Fibroblast of upper back skin (primary cell): ENCODE data around the gene JUNB.
"Not testable (repeated sequence)": the region's sequence is repeated elsewhere in the genome, so short reads cannot be mapped to it uniquely, and the experiment has no call there.

Experiments
- DNase-seq: peaks from one replicate; pipeline ENCODE4 v3.0.0-alpha.2; 2013

The JUNB gene

DNA sequence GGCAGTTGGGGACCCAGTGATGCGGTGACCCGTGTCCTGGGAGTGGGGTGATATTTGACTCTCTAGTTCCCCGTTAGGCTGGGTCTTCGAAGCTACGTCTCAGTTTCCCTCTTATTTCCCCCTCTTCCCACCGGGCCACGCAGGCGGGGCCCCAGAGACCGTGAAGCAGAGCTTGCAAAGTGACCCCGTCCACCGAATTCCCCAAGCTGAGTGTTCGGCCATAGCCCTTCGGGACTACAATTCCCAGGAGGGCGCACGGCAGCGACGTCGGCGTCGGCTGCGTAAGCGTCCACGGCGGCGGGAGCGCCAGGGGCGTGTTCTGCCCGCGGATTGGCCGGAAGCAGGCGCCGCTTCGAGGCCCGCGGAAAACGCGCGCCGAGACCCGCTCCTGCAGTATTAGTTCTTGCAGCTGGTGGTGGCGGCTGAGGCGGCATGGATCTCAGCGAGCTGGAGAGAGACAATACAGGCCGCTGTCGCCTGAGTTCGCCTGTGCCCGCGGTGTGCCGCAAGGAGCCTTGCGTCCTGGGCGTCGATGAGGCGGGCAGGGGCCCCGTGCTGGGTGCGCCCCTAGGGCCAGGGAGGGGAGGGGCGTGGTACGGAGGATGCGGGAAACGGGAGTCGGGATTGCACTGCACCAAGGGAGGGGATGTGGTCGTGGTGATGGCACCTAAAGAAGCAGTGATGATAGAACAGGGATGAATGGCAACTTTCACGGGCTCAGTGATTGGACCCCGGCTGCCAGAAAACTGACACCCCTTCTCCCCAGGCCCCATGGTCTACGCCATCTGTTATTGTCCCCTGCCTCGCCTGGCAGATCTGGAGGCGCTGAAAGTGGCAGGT is 15.2 kb downstream of the JUNB start, which contains the start of gene RNASEH2A:
RNASEH2A (plus strand) TSS at position 343 of the 840 bp plus-strand sequence; CDS start at position 433, 90 bp downstream.
- DNase-seq: peak; percentile 87

DNA sequence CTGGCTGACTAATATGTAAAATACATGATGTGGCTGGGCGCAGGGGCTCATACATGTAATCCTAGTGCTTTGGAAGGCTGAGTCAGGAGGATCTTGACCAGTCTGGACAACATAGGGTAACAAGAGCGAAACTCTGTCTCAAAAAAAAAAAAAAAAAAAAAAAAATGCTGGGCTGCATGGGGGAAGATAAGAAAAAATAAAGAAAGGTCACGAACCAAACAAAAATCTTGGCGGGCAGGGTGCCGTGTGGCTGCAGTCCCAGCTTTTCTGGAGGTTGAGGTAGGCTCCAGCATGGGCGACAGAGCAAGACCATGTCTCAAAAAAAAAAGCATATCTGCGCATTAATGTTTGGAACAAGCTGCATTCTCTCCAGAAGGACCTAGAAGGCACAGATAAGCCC is 23.8 kb downstream of the JUNB start:
- DNase-seq: no peak

DNA sequence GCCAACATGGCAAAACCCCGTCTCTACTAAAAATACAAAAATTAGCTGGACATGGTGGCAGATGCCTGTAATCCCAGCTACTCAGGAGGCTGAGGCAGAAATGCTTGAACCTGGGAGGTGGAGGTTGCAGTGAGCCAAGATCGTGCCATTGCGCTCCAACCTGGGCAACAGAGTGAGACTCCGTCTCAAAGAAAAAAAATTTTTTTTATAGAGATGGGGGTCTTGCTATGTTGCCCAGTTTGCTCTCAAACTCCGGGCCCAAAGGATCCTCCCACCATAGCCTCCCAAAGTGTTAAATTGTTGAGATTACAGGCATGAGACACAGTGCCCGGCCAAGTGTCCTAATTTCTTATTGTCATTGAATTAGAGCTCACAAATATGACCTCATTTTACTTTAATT is 25.9 kb downstream of the JUNB start:
- not testable (repeated sequence) for DNase-seq

DNA sequence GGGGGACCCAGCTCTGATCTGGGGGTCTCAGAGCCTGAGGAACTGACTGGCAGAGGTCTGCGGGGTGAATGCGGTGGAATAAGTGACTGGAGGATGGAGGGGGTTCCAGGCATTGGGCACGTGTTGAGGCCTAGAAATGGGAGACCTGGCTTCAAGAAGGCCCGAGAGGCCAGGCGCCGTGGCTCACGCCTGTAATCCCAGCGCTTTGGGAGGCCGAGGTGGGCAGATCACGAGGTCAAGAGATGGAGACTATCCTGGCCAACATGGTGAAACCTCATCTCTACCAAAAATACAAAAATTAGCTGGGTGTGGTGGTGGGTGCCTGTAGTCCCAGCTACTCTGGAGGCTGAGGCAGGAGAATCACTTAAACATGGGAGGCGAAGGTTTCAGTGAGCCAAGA is 26.5 kb downstream of the JUNB start:
- not testable (repeated sequence) for DNase-seq

DNA sequence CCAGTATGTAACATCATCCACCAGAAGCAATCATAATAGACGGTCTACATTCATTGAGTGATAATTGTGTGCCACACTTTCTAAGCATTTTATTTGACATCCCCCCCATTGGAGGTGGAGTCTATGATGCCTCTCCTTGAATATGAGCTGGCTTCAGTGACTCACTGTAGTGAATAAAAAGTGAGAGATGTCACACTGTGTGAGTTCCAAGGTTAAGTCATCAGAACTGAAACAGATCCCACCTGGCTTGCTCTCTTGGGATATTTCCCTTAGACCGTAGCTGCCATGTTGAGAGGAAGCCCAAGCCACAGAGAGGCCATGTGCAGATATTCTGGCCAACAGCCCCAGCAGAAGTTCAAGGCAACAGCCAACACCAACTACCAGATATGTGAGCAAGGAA is 30.5 kb downstream of the JUNB start:
- no peak for DNase-seq

DNA sequence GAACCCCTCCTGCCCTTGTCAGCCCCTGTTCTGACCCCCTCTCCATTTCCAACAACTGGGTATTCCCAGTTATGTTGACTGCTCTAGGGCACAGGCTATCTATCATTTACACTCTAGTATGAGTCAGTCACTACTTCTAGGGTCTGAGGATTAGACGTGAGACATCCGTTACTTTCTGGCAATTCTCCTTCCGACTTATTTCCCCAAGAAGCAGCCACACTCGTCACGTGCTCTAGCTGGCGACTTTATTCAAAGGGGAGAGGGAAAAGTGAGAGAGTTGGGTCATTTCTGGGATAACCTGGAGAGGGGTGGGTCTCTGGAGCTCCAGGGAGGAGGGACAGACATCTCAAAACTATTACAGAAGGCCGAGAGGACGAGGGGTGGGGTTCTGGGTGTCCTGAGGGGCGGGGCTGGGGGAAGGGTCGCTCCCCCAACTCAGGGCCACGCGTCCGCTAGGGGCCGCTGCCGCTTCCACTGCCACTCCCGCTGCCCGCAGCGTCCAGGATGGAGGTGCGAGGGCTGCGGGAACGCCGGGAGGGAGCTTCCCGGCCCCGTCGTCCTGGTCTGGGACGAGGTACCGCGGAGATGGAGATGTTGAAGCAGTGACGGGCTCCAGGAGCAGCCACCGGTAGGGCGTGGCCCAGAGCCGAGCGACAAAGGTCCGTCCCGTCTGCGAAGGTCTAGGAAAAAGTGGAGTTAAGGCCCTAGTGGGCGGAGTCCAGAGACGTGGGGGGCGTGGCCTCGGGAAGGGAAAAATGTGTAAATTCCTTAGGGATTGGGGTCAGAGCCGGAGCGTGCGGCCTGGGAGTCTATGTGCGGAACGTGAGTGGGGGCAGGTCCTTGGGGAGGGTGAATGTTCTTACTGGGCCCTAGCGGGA is 34.2 kb downstream of the JUNB start:
- DNase-seq: peak; percentile 34

DNA sequence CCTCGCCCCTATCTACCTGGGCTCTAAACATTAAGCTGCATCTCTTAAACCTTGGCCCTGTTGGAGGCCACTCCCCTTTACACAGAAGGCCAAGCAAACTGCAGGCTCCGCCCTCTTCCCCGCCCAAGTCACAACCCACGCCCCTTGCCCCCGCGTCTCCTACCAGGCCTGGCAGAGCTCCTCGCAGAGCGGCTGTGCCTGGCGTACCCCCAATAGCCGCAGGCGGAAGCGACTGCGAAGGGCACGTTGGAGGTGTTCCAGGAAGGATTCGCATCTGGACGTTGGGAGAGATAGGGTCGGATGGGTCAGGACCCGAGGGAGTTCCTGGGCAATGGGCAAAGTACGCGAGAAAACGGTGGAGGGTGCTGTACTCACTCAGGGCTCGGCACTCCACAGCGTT is 37.2 kb downstream of the JUNB start:
- no peak for DNase-seq

DNA sequence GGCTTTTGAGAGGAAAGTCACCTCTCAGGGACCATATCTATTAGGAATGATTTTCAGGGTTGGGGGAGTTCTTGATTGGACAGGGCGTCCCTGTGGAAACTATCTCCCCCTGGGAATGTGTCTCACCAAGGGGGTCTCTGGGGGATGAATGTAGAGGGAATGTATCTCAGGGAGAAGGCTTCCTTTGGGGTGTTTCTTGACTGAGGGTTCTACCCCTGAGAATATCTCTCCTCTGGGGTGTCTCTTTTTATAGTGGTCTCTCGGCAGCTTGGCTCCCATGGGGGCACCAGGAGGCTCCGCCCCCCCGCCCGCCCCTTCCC is 42.1 kb downstream of the JUNB start:
- DNase-seq: no peak

DNA sequence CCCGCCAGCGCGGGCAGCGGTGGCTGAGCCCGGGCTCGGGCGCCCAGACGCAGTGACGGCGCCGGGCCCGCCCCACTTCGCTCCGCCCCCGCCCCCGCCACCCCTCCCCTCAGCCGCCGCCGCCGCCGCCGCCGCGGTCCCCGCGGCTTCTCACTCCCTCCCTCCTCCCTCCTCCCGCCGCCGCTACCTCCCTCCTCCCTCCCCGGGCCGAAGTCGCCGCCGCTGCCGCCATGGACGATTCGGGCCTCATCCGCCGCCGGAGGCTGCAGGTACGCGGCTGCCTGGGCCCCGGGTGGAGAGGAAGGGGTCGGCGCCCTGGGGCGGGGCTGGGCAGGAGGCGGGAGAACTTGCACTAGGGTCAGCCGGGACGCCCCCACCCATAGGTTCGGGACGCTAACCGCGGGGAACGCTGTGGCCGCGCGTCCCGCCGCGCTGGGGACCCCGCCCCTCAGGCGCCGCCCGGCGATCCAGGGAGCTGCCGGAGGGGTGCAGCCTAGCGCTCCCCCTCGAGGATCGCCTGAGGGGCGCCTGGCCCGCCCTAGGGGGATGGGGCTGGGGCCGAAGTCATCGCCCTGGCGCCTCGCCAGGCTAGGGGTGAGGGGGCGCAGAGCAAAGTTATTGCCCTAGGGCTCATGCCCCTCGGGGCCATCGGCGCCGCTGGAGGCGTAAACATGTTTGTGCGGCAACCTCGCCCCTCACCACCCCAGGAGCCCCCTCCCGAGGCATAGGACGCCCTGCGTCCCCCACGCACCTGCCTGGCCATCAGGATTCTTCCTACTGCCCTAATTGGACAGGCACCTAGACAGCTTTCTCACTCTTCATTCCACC is 42.7 kb downstream of the JUNB start:
- DNase-seq: no peak

DNA sequence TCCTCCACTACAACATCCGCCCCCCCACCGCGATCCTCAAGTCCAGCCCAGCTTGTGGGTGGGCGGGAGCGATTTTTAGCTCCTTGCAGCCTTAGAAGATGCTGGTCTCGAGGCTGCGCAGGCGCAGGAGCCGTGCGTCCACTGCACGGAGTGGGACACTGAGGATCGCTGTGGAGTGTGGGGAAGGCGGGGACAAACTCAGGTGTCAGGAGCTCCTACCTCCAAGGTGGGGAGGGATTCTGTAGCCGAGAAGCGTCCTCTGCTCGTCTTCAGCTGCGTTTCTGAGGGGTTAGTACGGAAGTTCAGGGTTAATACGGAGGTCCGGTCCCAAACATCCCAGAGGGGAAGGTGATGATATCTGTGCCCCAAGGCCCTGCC is 43.3 kb downstream of the JUNB start, which contains the start of gene RTBDN:
RTBDN (minus strand) TSS at position 14 of the 378 bp plus-strand sequence. CDS start 4,600 bp downstream, outside the sequence.
- DNase-seq: no peak

DNA sequence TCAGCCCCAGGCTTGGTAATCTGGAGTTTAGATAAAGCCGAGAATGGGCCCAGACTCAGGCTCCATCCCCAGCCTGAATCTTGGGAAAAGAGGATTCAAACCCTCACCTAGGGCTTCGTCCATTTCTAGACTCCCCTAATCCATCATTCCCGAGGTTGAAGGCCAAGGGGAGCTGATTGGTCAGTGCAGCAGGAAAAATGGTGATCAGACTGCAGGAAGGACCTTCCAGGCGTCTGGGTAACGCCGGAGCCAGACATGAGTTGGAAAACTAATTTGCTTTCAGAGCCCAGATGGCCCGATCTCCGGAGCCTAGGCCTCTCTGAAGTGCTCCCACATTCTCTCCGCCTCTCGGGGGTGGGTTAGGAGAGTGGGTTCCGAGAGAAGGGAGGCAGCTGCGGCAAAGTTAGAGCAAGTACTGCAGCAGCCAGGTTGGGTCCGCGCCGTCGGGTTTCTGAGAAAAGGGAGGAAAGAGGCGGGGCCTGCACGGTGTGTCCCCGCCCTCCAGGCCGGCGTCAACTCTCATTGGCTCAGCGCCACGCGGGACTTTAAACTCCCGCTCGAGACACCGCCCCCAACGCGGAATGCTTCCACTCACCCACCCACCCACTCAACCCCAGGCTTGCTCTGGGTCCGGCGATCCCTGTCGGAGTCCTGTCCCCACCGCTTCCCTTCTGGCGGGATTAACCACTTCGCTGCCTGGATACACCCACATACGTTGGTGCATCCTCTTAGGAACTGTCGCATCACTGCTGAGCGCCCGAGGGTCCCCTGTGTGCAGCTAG is 43.9 kb downstream of the JUNB start:
- DNase-seq: peak; percentile 7

DNA sequence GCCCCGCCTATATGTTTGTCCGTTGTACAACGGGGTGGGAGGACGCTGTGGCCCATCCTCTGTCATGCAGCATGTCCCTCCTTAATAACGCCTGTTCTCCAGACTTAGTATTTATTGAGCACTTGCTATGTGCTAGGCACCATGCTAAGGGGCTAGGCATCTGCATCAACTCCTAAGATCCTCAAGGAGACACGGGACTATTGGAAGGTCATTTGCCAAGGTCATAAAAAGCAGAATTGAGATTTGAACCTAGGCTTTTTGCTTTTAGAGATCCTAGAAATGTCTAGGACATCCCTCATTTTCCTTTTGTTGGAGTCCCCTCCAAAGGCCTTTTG is 45.2 kb downstream of the JUNB start:
- DNase-seq: no peak

DNA sequence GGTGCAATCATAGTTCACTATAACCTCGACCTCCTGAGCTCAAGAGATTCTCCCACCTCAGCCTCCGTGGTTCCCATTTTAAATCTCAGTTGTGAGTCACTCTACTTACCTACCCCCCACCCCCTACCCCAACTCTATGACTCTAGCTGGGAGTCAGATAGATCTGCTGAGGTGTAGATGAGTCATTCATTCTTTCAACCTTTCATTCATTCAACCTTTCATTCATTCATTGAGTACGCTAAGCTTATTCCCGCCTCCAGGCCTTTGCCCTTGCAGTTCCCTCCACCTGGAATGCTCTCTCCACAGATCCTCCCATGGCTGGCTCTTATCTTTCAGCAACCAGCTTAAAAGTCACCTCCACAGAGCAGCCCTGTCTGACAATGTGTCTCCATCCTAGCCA is 45.9 kb downstream of the JUNB start:
- DNase-seq: no peak

DNA sequence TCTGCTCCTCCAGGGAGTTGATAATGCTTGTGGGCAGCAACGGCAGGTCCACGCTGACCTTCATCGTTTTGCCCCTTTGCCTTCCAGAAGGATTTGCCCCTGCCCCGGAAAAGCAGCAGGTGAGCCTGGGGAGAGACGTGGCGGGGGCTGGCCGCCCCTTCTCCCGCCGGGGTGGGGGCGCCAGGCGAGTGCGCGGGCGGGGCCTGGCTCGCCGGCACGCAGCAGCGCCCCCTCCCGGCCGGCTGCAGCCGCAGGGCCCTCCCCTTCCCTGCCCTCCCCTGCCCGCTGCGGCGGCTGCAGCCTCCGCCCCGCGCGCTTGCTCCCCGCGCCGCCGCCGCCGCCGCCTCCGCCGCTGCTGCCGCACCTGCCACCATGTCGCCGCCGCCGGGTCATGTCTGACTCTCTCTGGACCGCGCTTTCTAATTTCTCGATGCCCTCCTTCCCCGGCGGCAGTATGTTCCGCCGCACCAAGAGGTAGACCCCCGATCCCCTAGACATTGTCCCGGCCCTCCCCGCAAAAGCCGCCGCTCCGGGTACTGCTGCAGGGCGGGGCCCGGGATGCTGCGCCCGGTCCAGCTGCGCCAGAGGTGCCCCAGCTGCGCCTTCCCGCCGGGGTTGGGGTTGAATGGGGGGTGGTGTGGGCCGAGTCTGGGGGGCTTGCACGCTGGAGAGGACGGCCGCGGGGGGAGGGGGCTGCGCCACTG is 47.0 kb downstream of the JUNB start, which contains the start of gene MAST1:
MAST1 (plus strand) TSS at position 334 of the 704 bp plus-strand sequence; CDS start at position 392, 58 bp downstream.
- no peak for DNase-seq

DNA sequence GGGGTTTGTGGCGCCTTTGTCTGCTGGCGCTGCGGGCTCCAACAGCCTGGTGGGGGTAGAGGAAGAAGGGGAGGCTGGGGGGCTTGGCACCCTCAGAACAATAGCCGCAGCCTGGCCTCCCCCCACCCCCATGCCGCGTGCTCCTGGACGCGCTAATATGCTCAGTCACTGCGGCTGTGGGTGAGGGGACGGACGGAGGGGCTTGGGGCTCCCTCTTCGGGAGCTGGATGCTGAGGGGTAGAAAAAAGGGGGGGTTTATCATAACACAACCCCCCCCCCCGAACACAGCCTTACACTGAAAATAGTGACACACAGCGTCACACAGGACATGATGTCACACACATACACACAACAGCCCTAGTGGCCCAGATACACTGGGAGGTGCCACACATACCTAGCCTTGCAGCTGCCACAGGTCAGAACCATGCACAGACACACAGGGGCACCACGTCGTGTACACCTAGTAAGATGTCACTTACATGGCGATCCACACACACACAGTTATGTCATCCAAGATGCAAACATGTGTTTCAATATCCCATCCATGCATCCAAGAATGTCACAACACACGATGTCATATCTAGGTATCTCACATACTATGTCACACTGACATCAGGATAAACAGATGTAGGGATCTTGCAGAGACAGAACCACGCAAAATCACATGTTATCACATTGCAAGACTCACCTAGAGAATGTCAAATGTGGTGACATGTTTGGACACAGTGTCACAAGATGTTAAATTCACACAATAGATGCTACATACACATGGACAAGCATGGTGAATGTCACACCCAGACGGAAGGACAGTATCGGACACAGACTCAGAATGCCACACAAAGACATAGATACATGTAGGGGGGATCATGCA is 47.8 kb downstream of the JUNB start:
- DNase-seq: no peak

DNA sequence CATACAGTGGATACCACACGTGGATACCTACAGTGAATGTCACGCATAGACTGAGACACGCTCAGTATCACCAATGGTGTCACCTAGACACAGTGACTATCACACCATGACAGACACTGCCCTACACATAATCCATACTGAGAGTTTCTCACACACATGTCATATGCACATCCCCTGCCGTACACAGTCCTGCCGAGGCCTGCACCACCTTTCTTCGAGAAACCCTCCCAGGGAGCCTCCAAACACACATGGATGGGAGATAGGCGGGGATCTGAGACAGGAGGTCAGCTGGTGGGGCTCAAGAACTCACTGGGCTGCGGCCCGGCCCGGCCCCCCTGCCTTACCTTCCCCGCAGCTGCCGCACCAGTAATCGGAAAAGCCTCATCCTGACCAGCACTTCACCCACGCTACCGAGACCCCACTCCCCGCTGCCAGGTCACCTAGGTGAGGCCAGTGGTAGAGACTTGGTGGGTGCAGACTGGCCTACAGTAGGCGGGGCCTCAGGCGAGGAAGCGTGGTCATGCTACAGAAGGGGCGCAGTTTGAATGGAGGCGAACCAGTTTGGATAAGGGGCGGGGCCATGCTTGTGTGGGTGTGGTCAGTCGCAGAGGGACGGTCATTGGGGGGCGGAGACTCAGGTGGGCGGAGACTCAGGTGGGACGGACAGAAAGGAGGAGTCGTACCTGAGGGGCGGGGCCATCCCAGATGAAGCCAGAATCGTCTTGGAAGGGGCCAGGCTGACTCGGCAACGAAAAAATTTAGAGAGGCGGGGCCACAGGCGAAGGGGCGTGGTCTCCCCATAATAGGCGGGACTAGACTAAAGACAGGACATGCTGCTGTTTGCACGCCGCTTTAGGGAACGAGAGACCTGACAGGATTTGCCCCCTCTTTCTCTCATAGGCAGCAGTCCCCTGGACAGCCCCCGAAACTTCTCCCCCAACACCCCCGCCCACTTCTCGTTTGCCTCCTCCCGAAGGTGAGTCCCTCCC is 49.1 kb downstream of the JUNB start:
- DNase-seq: peak; percentile 58

DNA sequence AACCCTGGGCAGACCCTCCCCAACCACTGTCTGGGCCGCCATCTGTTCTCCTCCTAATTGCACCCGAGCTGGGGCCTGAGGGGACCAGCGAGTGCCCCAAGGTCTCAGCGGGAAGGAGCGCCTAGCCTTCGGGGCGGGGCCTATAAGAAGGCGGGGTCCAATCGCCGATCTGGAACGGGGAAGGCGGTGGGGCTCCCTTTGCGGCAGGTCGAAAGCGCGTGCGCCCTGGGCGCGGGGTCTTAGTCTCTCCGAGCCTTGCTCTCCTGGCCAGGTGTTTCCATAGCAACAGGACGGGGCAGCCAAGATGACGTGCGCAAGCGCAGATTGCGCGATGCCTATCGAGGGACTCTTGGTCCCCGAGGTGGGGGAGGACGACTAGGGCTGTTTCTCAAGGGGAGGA is 49.8 kb downstream of the JUNB start:
- peak; percentile 21 for DNase-seq

DNA sequence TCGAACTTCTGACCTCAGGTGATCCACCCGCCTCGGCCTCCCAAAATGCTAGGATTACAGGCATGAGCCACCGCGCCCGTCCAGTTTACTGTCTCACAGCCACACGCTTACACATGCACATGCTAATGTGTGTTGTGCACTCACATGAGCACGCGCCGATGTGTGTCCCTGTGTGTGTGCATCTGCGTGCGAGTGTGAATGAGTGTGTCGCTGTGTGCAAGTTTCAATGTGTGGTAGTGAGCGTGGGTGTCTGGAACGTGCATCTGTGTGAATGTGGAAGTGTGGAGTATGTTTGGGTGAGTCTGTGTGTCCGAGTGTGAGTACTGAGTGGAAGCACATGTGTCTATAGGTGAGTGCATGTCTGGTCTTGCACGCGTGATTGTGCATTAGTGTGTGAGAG is 51.2 kb downstream of the JUNB start:
- DNase-seq: no peak
